RWPE1 (cell line): ENCODE data around the gene KLK10.

ENCODE experiments used
- CTCF ChIA-PET: fragments of 350-600 bp; sonication (Branson Sonifier 250); formaldehyde crosslinking; extraction: SDS; loops from one replicate; lab custom pipeline; 2021; lab: Yijun Ruan, JAX
- POLR2A ChIA-PET: fragments of 400-600 bp; formaldehyde crosslinking; extraction: SDS; loops from one replicate; lab custom pipeline; 2020; ENCODE audit warnings: antibody characterized with exemption; ENCODE audit not compliant: low non-redundant PET; lab: Yijun Ruan, JAX
- DNase-seq: peaks from one replicate; pipeline ENCODE4 v3.0.0; 2012; ENCODE audit warnings: low spot score
- H3K27ac ChIP-seq: fragments of 450-650 bp; 2 replicates; pipeline ENCODE4 v1.5.1; 2017
- TF ChIP-seq, protein P1 (sequence below): fragments of 450-650 bp; conservative IDR thresholded peaks from 2 replicates; pipeline ENCODE4 v1.5.1; 2017; ENCODE audit warnings: low read depth, mild to moderate bottlenecking

The KLK10 gene

DNA sequence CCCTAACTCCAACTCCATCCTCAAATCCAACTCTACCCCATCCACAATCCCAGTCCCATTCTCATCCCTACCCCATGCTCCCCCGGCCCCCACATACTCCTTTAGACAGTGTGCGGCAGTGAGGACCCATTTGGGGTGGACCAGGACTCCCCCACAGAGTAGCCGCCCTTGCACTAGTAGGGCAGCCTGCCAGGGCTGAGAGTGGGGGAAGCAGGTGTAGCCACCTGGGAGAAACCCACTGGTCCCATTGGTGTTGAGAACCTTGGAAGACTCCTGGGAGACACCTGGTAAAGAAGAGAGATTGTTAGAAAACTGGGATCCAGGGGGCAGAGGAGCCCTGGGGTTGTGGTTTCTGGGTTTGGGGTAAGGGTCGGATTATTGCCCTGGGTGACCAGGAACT, 40.8 kb upstream of the KLK10 start:
- no peak for DNase-seq
- no peak overlapping the region for H3K27ac ChIP-seq
- ChIA-PET CTCF (no interaction called here), POLR2A (no interaction called here)
- TF ChIP-seq, protein P1, sequence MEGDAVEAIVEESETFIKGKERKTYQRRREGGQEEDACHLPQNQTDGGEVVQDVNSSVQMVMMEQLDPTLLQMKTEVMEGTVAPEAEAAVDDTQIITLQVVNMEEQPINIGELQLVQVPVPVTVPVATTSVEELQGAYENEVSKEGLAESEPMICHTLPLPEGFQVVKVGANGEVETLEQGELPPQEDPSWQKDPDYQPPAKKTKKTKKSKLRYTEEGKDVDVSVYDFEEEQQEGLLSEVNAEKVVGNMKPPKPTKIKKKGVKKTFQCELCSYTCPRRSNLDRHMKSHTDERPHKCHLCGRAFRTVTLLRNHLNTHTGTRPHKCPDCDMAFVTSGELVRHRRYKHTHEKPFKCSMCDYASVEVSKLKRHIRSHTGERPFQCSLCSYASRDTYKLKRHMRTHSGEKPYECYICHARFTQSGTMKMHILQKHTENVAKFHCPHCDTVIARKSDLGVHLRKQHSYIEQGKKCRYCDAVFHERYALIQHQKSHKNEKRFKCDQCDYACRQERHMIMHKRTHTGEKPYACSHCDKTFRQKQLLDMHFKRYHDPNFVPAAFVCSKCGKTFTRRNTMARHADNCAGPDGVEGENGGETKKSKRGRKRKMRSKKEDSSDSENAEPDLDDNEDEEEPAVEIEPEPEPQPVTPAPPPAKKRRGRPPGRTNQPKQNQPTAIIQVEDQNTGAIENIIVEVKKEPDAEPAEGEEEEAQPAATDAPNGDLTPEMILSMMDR: no peak

DNA sequence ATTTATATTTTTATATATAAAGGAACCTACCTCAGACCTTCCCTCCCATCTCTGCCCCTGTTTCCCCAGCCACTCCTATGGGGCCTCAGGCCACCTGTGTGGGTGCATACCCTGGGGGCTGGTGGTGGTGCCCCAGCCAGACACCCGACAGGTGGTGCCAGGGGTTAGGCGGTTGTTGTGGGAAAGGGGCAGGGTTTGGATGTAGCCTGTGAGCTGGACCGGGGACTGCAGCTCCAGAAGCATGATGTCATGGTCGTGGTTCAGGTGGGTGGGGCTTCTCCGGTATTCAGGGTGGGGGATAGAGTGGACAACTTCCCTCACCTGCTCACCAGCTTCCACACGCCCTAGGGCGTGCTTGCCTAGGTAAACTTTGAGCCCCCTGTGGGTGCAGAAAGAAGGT, 40.2 kb upstream of the KLK10 start:
- no peak overlapping the region for H3K27ac ChIP-seq
- ChIA-PET POLR2A (no interaction called here), CTCF (no interaction called here)
- DNase-seq: no peak
- TF ChIP-seq, protein P1: no peak

DNA sequence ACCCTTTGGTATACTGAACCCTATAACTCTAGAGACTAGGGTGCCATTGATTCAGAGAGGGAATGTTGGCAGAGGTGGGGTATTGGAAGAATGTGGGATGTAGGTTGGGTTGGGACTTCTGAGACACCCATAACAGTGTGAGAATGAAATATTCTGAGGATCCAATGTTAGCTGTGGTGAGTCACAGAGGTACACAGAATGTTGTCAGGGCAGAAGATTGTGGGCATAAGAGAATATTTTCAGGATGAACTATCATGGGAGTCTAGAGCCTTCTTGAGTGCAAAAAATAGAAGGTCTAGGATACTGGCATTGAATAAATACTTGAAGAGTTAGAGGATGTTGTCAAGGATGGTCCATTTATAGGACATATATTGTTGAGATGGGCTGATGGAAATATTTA, 36.4 kb upstream of the KLK10 start:
- no peak overlapping the region for H3K27ac ChIP-seq
- no peak for DNase-seq
- TF ChIP-seq, protein P1: no peak
- ChIA-PET CTCF (no interaction called here), POLR2A (no interaction called here)

DNA sequence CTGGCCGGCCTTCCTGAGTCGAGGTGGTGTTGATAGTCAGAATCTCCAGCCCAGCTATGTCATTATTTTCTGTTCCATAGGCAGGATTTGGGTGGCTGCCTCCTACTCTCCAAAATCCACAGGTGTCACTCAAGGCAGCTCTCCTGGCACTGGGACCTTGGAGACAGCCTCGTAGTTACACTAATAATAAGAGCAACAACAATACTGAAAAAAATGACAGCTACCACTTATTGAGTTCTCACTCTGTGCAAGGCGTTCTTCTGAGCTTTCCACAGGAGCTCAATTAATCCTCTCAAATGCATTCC, 27.5 kb upstream of the KLK10 start:
- ChIA-PET CTCF (interaction anchor here (0.6 to 1.2 kb wide), 2 partner anchors 48 to 152 kb away, joined by 3 to 4 read pairs; no protein-coding TSS in a partner anchor), POLR2A (no interaction called here)
- H3K27ac ChIP-seq: no peak overlapping the region
- TF ChIP-seq, protein P1: no peak
- no peak for DNase-seq

DNA sequence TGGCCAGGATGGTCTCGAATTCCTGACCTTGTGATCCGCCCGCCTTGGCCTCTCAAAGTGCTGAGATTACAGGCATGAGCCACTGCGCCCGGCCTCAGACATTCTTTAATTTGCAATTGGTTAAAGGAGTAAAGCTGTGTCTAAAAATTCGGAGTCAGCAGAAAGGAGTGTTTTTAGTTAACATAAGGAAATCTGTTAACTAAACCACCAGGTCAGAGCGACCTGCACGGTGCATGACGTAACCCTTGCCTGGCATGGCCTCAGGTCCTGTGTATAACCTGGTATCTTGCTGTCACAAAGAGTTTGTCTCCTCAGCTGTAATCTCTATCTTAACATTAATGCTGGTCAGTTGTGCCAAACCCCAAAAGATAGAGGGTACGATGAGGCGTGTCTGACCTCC, 24.8 kb upstream of the KLK10 start:
- TF ChIP-seq, protein P1: no peak
- no peak for DNase-seq
- POLR2A ChIA-PET: no interaction called here
- H3K27ac ChIP-seq: no peak overlapping the region
- CTCF ChIA-PET: interaction anchor here (0.7 kb wide), 1 partner anchor 379 kb away, joined by 4 read pairs; no protein-coding TSS in a partner anchor

DNA sequence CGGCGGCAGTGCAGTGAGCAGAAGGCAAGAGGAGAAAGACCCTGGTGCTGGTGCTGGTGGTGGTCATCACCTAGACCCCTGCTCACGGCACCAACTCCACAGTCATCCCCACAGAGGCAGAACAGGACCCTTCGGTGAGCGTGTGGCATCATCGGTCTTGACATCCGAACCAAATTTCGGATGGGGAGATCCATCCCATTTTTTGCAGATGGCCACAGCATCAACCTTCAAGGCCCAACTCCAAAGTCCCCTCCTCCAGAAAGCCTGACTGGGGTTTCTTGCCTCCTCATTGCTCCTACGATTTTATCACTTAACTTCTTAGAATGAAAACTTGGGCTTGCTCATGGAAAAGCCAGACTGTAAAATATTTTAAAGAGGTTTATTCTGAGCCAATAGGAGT, 24.0 kb upstream of the KLK10 start:
- CTCF ChIA-PET: interaction anchor here (0.7 kb wide), 1 partner anchor 380 kb away, joined by 4 read pairs; no protein-coding TSS in a partner anchor
- TF ChIP-seq, protein P1: no peak
- H3K27ac ChIP-seq: no peak overlapping the region
- no peak for DNase-seq
- POLR2A ChIA-PET: interaction anchor here (0.6 kb wide), 1 partner anchor 24 kb away, joined by 4 read pairs; no protein-coding TSS in a partner anchor

DNA sequence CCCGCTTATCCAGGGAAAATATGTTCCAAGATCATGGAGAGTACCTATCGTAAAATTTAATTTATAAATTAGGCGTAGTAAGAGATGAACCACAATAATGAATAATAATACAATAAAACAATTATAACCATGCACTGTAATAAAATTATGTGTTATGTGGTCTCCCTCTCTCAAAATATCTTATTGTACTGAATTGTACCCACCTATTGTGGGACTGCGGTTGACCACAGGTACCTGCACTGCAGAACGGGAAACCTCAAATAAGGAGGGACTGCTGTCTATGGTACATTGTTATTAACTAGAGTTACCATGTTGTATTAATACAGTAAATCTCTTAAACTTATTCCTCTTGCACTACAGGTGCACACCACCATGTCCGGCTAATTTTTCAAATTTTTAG, 20.6 kb upstream of the KLK10 start:
- ChIA-PET POLR2A (no interaction called here), CTCF (no interaction called here)
- no peak for DNase-seq
- H3K27ac ChIP-seq: no peak overlapping the region
- TF ChIP-seq, protein P1: no peak
